H7 (cell line): ENCODE measurements around the gene HOXD3. TPM values are rescaled to one million over a fixed set of nuclear protein-coding genes. Genes with fewer than 3 reads are reported as not detected.

Source experiments
- DNase-seq: peaks from one replicate; pipeline ENCODE4 v3.0.0; 2012
- H3K27me3 ChIP-seq: 2 replicates; pipeline ENCODE4 v1.6.0; 2011; ENCODE audit warnings: mild to moderate bottlenecking, low read length; ENCODE audit not compliant: control insufficient read depth, insufficient read depth
- H3K36me3 ChIP-seq: replicated peaks from 2 replicates; pipeline ENCODE4 v1.5.1; 2011; ENCODE audit warnings: low read length; ENCODE audit not compliant: control insufficient read depth, insufficient read depth
- H3K4me3 ChIP-seq: 2 replicates; pipeline ENCODE4 v1.5.1; 2011; ENCODE audit warnings: low read depth, mild to moderate bottlenecking, control low read depth, low read length, moderate library complexity; ENCODE audit not compliant: insufficient read depth
- total RNA-seq: library from RNA; depleted of rRNA; stranded (reverse); fragments of >200 nt; shearing (Covaris generic); gene quantifications from 2 replicates; pipeline ENCODE4 v1.2.3, GENCODE V29; 2014

The HOXD3 gene
- total RNA-seq, 1 experiment from 2014 or later: not detected

DNA sequence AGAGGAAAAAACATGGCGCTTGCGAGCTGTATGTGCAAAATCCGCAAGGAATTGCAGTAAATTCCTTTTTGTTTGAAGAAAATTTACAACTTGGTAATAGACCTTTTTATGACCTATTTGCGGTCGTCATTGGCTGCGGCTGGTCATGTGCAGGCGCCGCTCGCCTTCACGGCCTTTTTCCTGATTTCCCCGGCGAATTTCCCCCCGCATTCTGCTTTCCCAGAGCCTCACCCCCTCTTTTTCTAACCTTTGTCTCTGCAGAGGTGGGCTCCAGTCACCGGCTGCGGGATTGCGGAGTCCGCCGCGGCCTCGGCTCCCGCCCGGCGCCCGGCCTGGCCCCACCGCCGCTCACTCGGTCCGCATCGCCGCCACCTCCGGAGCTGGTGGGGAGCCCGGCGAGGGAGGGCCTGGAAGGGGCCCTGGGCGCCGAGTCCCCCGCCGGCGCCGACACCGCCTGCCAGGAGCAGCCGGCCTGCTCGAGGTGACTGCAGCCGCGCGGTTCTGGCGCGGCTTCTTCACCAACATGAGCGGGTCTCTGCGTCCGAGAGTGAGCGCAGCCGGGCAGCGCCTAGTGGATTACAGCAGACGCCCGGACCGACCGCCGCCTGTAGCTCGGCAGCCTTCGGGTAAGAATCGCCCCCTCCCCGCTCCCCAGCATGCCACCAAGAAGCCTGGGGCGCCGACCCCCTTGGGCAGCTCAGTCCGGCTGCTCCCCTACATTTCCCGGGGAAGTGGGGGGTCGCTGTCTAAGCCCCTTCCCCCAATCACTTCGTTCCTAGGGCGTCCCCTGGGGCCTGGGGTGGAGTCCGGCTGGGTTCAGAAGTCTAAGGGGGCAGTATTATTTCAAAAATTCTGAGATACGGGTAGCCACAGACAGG, 20.5 kb upstream of the HOXD3 start:
- Histone ChIP-seq H3K4me3 (peak overlapping the region; percentile 32), H3K27me3 (peaks cover 98% of the 10 kb centered on the region), H3K36me3 (no peaks in the 10 kb centered on the region)
- DNase-seq: peak; percentile 83

DNA sequence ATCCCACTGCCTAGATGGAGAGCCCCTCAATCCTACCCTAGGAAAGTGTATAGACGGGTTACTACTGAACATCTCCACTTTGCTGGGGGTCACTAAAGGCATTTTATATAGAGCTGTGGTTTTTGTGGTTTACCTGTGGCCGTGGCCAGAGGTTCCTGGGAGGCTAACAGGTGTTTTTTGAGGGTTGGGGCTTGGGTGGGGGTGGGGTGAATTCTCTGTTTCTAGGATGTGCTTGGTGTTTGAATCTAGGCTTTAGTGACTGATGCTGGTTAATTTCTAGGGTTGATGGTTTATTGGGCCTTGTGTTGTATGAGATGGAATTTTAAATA, 19.9 kb upstream of the HOXD3 start:
- Histone ChIP-seq H3K4me3 (no peak overlapping the region), H3K36me3 (no peaks in the 10 kb centered on the region), H3K27me3 (peaks cover 98% of the 10 kb centered on the region)
- DNase-seq: no peak

DNA sequence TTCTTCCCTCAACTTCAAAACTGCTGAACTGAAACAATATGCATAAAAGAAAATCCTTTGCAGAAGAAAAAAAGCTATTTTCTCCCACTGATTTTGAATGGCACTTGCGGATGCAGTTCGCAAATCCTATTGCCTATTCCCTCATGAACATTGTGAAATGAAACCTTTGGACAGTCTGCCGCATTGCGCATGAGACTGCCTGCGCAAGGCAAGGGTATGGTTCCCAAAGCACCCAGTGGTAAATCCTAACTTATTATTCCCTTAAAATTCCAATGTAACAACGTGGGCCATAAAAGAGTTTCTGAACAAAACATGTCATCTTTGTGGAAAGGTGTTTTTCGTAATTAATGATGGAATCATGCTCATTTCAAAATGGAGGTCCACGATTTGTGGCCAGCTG, 19.2 kb upstream of the HOXD3 start:
- H3K4me3 ChIP-seq: no peak overlapping the region
- H3K27me3 ChIP-seq: peaks cover 98% of the 10 kb centered on the region
- no peak for DNase-seq
- H3K36me3 ChIP-seq: no peaks in the 10 kb centered on the region

DNA sequence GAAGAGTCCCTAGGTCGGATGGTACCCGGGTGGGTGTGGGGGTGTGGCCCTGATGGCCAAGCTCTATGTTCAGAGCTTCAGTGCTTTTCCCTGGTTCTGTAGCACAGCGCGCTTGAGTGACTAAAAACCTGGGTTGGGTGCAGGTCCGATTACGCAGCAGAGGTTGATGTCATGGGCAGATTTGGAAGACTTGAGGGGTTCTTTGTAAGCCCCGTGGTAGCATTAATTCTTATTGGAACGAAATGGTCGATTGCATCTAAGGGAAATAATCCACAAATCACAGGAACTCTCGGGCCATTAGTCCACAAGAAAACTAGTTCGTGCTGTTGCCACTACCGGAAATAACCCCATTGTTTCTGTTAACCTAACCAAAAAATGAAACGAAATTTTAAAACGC, 18.6 kb upstream of the HOXD3 start:
- no peak for DNase-seq
- Histone ChIP-seq H3K4me3 (no peak overlapping the region), H3K27me3 (peaks cover 98% of the 10 kb centered on the region), H3K36me3 (no peaks in the 10 kb centered on the region)

DNA sequence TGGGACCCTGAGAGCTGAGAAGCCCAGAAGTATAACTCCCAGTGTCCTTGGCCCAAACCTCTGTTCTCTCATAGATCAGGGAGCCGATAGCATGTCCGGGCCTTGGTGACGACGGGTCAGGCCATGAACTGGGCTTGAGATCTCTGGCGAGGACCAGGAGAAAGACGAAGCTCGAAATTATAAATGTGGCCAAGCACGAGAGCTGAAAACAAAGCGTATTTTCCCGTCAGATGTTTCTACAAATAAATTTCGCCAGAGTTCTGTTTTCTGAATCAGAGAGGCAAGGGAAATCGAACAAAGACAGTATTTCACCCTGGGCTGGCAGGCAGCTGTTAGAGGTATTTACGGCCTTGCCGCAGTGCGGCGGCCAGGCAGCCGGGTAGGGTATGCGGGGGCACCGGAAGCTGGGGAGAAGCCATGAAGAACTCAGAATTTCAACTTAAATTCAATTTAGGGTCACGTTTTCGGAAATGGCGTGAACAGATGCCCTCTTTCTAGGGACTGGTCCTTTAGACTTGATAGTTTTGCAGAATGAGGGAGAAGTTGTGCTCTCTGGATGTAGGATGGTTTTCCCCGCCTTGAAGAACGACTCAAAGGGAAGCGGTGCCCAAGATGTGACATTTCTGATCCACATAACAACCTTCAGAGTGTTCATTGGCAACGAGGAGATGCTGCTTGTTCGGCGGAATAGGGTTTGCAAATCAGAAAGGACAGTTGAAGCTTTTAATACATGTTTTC, 18.0 kb upstream of the HOXD3 start:
- no peak overlapping the region for H3K4me3 ChIP-seq
- no peaks in the 10 kb centered on the region for H3K36me3 ChIP-seq
- peak; percentile 50 for DNase-seq
- peaks cover 98% of the 10 kb centered on the region for H3K27me3 ChIP-seq

DNA sequence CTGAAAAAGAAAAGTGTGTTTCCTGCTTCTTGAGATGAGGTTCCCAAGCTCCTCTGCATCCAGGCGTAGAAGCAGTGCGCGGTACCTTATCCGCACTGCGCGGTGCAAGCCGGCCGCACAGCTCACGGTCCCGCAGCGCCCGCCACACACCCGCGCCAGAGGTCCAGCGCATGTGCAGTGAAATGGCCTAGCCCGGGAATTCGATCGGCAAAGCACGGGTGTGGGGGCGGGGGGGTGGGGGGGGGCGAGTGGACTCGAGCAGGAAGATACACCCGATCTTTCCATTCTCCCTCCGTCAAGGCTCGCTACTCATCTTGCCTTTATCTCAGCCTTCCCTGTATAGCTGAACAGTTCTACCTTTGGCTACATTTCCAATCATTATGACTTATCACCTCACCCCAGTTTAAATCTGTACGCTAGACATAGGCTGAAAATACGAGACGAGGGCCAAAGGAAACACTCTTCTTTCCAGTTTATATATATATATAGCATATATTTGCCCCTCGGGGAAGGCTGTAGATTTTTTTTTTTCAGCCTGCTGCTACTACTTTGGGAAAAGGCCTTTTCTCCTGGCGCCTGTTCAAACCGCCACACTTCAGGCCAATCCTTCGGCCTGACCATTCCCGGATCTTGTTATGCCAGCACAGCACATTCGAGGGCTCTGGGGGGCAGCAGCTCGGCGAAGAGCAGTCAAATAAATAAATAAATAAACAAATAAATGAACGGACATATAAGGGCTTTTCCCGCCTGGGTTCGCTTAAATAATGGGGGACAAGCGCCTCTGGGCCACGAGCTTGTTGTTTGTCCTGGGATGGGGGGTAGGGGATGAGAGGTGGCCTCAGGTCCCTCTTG, 17.2 kb upstream of the HOXD3 start:
- peaks cover 96% of the 10 kb centered on the region for H3K27me3 ChIP-seq
- H3K4me3 ChIP-seq: peak overlapping the region; percentile 8; the same call in 1 of the 2 replicates
- DNase-seq: peak; percentile 54
- no peaks in the 10 kb centered on the region for H3K36me3 ChIP-seq

DNA sequence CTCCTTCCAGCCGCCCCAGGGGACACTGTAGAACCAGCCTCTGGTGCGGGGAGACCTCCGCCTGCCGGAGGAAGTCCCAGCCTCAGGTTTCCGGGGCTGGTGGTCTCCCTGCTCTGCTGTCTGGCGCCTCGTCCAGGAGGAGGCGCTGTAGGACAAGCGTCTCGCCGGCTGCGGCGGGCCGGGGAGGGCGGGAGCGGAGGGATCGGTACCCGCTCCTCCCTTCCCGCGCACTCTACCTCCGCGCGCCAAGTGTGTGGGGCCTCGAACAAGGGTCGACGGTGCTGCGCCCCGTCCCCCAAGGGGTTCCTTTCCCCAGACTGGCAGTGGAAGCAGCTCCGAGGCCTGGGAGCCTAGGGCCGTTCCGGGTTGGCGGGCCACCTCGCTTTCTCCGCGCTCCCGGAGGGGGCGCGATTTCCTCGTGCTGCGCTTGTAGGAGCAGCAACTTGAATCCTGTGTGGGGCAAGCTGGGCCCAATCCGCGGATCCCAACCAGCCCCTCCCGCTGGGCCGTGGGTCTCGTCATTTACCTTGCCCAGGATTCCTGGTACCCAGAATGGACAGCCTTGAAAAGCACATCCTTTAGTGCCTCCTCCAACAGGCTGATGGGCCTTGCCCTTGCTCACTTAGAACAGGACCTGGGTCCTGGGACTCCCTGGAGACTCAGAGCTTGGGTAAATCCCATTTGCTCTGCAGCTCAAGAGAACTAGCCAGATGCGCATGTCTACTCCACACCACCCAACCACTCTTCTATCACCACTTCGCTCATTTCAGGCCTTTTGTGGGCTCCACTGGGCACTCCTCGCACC, 16.4 kb upstream of the HOXD3 start:
- peaks cover 96% of the 10 kb centered on the region for H3K27me3 ChIP-seq
- peak; percentile 99 for DNase-seq
- no peaks in the 10 kb centered on the region for H3K36me3 ChIP-seq
- peak overlapping the region; percentile 52 for H3K4me3 ChIP-seq

DNA sequence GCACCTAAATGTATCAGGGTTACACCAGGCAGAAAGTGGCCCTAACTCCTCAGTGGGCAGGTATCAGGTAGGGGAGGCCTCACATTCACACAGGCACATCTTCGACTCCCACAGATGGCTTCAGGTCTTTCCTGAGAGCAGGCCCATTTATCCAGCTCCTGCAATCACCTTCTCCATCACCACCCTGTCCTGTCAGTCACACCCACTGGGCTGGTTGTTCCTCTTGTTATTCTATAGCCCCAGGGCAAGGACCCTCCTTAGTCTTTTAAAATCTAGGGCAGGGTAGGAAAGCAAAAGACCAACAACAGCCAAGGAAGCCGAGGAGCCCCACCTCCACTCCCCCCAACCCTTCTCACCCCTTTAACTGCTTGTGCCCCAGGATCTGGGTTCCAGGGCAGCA, 14.8 kb upstream of the HOXD3 start:
- Histone ChIP-seq H3K4me3 (no peak overlapping the region), H3K36me3 (no peaks in the 10 kb centered on the region), H3K27me3 (peaks cover 96% of the 10 kb centered on the region)
- no peak for DNase-seq

DNA sequence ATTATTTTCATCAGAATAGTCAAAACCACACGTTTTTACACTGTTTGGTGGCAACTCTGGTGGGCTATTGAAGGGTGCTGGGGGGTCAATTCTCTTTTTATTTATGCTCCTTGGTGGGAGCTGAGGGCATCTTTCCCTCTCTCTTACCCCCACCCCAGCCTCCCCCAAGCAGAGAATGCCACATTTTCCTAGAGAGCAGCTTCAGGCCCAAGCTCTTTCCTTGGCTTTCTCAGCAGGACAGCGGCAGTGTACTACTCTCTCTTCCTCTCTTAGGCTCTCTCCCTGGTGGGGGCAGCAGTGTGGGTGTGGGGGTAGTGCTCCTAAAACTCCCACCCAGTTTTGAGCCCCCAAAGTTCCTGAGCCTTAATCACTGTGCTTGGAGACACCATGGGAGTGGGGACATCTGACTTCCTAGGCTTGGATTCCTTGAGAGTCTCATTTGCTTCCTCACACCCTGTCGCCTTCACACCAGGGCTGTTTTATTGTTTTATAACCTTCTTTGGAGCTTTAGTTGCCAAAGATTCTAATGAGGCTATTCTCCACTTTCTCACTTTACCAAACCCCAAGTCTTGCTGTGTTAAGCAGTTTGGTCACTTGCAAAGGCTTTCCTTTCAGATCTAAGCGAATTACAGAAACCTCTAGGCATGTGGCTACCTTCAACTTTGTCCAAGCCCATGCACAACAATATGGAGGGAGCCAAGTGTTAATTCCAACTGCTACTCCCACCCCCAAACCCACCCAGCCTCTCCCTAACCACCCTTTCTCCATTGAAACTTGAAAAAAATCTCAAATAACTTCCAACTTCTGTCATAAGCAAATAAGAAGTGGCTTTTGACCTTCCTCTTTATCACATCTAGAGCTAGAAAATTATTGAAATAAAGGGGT, 11.8 kb upstream of the HOXD3 start:
- Histone ChIP-seq H3K36me3 (no peaks in the 10 kb centered on the region), H3K4me3 (no peak overlapping the region), H3K27me3 (peaks cover 96% of the 10 kb centered on the region)
- no peak for DNase-seq

DNA sequence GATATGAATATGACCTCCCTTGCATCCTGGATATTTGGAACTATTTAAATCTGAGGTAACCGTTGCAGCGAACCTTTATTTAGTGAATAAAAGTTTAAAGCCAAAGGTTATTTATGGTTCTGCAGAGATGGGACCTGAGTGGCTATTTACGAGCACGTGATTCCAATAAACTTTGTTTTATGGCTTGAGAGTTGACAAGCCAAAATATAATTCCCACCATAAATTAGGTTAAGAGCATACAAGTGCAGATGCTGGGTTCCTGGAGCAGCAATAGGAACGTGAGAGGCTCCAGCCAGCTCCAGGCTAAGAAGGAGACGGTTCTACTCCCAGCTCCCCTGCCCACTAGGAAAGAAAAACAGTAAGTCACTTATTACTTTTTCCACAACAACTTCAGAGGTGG, 11.0 kb upstream of the HOXD3 start:
- Histone ChIP-seq H3K27me3 (peaks cover 98% of the 10 kb centered on the region), H3K36me3 (no peaks in the 10 kb centered on the region), H3K4me3 (no peak overlapping the region)
- no peak for DNase-seq

DNA sequence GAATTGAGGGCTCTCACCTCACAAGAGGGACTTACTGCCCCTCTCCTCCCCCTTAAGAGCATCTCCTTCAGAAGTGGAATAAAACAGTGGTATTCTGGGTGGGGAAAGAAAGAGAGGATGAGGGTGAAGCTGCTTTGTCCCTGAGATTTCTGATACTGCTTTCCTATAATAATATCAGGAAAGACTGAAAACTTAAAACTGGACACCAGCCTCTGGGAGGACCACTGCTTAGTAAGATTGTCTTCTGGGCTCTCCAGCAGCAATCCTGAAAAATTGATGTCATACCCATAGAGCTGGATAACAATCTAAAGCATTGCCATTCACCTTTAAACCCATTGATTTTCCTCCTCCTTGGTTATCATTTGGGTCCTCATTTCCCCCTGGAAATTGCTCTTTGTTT, 10.5 kb upstream of the HOXD3 start:
- peaks cover 98% of the 10 kb centered on the region for H3K27me3 ChIP-seq
- DNase-seq: no peak
- no peaks in the 10 kb centered on the region for H3K36me3 ChIP-seq
- H3K4me3 ChIP-seq: no peak overlapping the region

DNA sequence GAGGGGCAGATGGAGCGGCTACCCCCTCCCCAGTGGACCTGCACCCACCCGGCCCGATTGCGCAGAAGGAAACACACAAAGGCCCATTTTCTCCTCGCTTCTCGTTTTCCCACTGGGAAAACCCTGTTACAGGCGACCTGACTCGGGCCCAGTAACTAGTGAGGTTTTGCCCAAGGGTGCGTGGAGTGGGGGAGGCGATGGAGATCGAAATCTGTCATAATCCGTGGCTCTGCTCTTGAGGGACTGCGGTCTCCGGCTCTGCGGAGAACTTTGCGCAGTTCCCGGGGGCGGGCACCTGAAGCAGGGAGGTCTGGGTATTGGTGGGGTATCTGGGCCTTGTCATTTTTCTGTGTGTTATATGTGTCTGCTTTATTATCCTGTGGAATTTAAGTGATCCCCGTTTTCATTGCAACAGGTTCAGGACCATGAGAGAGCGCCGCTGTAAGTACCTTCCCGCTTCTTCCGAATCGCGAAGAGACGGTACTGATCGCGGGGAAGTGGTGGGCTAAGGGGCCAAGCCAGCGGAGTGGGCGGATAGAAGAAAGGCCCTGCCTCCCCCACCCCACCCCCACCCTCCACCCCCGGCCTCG, 9.8 kb upstream of the HOXD3 start:
- Histone ChIP-seq H3K27me3 (peaks cover 98% of the 10 kb centered on the region), H3K4me3 (no peak overlapping the region), H3K36me3 (no peaks in the 10 kb centered on the region)
- DNase-seq: no peak
